CD4-positive, CD25-positive, alpha-beta regulatory T cell (primary cell): ENCODE results near the gene OTOGL. TPM values are rescaled to one million over a fixed set of nuclear protein-coding genes. Genes with fewer than 3 reads are reported as not detected.
"Not testable (repeated sequence)": the region's sequence is repeated elsewhere in the genome, so short reads cannot be mapped to it uniquely, and the experiment has no call there.

Source experiments
- ATAC-seq, 2 donors: fragments of 150-1000 bp; cut with Tn5 transposase; one replicate each; pipeline ENCODE4 v1.10.0; 2021; ENCODE audit warnings: low read depth in 2 of 2, moderate number of reproducible peaks in 2 of 2, moderate library complexity in 1 of 2
- DNase-seq, 3 donors: peaks; one replicate each; pipeline versions ENCODE4 v3.0.0 to v3.0.0-alpha.2; 2012 to 2022; ENCODE audit warnings: mixed read lengths in 1 of 3
- H3K27ac ChIP-seq: one replicate; pipeline ENCODE4 v1.7.0; 2013; ENCODE audit warnings: mild to moderate bottlenecking, low read length; ENCODE audit not compliant: insufficient read depth, poor library complexity, severe bottlenecking
- H3K27me3 ChIP-seq: one replicate; pipeline ENCODE4 v1.7.0; 2013; ENCODE audit warnings: low read length; ENCODE audit not compliant: control insufficient read depth, insufficient read depth
- H3K36me3 ChIP-seq: one replicate; pipeline ENCODE4 v1.7.0; 2013; ENCODE audit warnings: mild to moderate bottlenecking, low read length, moderate library complexity; ENCODE audit not compliant: control insufficient read depth, insufficient read depth
- H3K4me1 ChIP-seq: 2 replicates; pipeline ENCODE4 v1.7.0; 2013; ENCODE audit warnings: mild to moderate bottlenecking, low read length; ENCODE audit not compliant: insufficient read depth, control insufficient read depth, poor library complexity, severe bottlenecking
- H3K4me3 ChIP-seq: one replicate; pipeline ENCODE4 v1.7.0; 2013; ENCODE audit warnings: low read depth, mild to moderate bottlenecking, low read length, moderate library complexity
- H3K9me3 ChIP-seq, 2 experiments: 1 replicate in 1 of 2; 2 replicates in 1 of 2; pipeline ENCODE4 v1.7.0; 2013; ENCODE audit warnings: low read length in 2 of 2, mild to moderate bottlenecking in 1 of 2, moderate library complexity in 1 of 2; ENCODE audit not compliant: control insufficient read depth in 2 of 2
- H3K27ac Mint-ChIP-seq, 3 donors: one replicate each; pipeline ENCODE4 v1.8.0; 2020 to 2022; ENCODE audit warnings: mild to moderate bottlenecking in 3 of 3, mixed read lengths in 3 of 3, moderate library complexity in 2 of 3
- H3K27me3 Mint-ChIP-seq: one replicate; pipeline ENCODE4 v1.8.0; 2022; ENCODE audit warnings: mild to moderate bottlenecking, mixed read lengths
- H3K36me3 Mint-ChIP-seq: one replicate; pipeline ENCODE4 v1.8.0; 2020; ENCODE audit warnings: mixed read lengths
- H3K4me1 Mint-ChIP-seq, 4 donors: one replicate each; pipeline ENCODE4 v1.8.0; 2020 to 2022; ENCODE audit warnings: mixed read lengths in 4 of 4, mild to moderate bottlenecking in 1 of 4
- H3K4me3 Mint-ChIP-seq, 4 donors: one replicate each; pipeline ENCODE4 v1.8.0; 2020 to 2022; ENCODE audit warnings: mild to moderate bottlenecking in 4 of 4, mixed read lengths in 4 of 4, moderate library complexity in 3 of 4
- H3K9me3 Mint-ChIP-seq, 7 donors: one replicate each; pipeline ENCODE4 v1.8.0; 2020 to 2022; ENCODE audit warnings: mixed read lengths in 7 of 7, mild to moderate bottlenecking in 3 of 7, moderate library complexity in 2 of 7
- polyA plus RNA-seq, 4 donors: library from polyadenylated mRNA; unstranded; fragments of 300-500 nt; fragmentation: Illumina TruSeq; gene quantifications; one replicate each; pipeline ENCODE4 v1.2.3, GENCODE V29; 2021
- total RNA-seq: library from RNA; stranded (reverse); gene quantifications from one replicate; pipeline ENCODE4 v1.2.3, GENCODE V29; 2022

OTOGL gene
- total and polyA plus RNA-seq, 5 donors from 2014 or later, result not detected

DNA sequence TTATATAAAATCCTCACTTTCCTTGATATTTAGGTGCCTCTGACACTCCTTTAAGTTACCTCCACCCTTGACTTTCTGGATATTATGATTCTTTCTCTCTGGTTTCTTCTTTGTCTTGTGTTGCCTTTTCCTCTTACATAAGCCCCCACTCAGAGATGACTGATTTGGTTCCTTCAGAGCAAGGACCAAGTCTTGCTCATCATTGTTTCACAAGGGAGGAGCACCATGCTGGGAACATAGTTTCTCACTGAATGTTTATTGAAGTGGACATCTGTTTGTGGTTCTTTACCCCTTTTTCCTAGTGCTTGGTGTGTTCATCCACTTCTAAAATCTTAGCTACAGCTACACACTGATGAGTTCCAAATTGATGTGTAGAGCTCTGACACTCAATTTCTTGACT, 183.4 kb downstream of the OTOGL start:
- Histone ChIP-seq H3K27me3 (no peaks in the 10 kb centered on the region), H3K36me3 (no peaks in the 10 kb centered on the region), H3K27ac (no peak overlapping the region), H3K4me1 (no peaks in the 10 kb centered on the region), H3K4me3 (no peak overlapping the region), H3K9me3 (no peaks in the 10 kb centered on the region)
- Mint-ChIP-seq H3K36me3 (no peaks in the 10 kb centered on the region), H3K27me3 (no peaks in the 10 kb centered on the region), H3K27ac (no peak overlapping the region), H3K4me3 (no peak overlapping the region), H3K9me3 (peaks cover 0 to 18% (median 2%) of the 10 kb centered on the region in 7 donors), H3K4me1 (no peaks in the 10 kb centered on the region)
- DNase-seq (no peak), ATAC-seq (no peak)

- Histone ChIP-seq H3K27ac (no peak overlapping the region), H3K9me3 (no peaks in the 10 kb centered on the region), H3K27me3 (no peaks in the 10 kb centered on the region), H3K36me3 (no peaks in the 10 kb centered on the region), H3K4me1 (no peaks in the 10 kb centered on the region), H3K4me3 (no peak overlapping the region)
- ATAC-seq (no peak), DNase-seq (no peak)
- H3K27me3 Mint-ChIP-seq, result no peaks in the 10 kb centered on the region
- H3K4me3 Mint-ChIP-seq, result no peak overlapping the region
- no peak overlapping the region for H3K27ac Mint-ChIP-seq
- peaks cover 0 to 3% (median 0%) of the 10 kb centered on the region in 7 donors for H3K9me3 Mint-ChIP-seq
- no peaks in the 10 kb centered on the region for H3K36me3 Mint-ChIP-seq
- no peaks in the 10 kb centered on the region for H3K4me1 Mint-ChIP-seq
These were observed 191.9 kb downstream of the OTOGL start for GRCh38 chr12:80291108-80291754.

DNA sequence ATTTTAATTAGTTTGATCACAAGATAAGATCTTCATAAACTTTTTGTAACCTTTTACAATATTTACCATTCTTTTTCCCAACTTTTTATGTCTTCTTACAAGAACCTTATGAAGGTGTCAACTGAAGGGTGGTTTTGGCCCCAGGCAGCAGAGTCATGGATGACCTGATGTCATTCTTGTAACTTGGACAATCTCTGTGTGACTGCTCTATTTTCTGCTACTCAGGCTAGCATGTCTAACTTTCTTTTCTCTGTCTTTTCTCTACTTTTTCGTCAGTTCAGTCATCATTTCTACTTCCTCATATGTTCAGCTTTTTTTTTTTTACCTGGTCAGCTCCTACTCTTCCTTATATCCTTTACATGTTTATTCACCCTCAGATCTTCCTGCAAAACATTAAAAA, 194.0 kb downstream of the OTOGL start:
- H3K36me3 ChIP-seq, result no peaks in the 10 kb centered on the region
- DNase-seq, result no peak
- Mint-ChIP-seq H3K27ac (no peak overlapping the region), H3K36me3 (no peaks in the 10 kb centered on the region), H3K27me3 (no peaks in the 10 kb centered on the region), H3K4me3 (no peak overlapping the region), H3K4me1 (no peaks in the 10 kb centered on the region), H3K9me3 (peaks cover 0 to 1% (median 0%) of the 10 kb centered on the region in 7 donors)
- no peaks in the 10 kb centered on the region for H3K27me3 ChIP-seq
- H3K27ac ChIP-seq, result no peak overlapping the region
- H3K4me1 ChIP-seq, result no peaks in the 10 kb centered on the region
- no peak overlapping the region for H3K4me3 ChIP-seq
- no peaks in the 10 kb centered on the region for H3K9me3 ChIP-seq
- no peak for ATAC-seq

DNA sequence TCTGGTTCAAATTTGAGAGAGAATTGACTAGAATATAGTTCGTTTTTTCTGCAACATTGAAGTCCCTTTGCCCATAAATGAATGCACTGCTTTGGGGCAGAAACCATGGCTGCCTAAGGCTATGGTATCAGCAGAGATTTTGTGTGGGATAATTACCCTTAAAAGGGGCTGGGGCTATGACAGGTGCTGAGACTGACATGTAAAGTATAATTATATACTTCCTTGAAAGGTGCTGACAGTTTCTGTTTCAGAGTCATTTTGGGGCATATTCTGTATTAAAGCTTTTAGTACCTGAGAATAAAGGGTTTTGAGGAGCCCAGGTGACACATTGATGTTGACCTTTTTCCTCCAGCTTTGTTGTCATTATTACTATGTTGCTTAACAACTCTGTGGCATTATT, 194.4 kb downstream of the OTOGL start:
- Mint-ChIP-seq H3K36me3 (no peaks in the 10 kb centered on the region), H3K27me3 (no peaks in the 10 kb centered on the region), H3K4me1 (no peaks in the 10 kb centered on the region), H3K4me3 (no peak overlapping the region), H3K27ac (no peak overlapping the region), H3K9me3 (peaks cover 0 to 1% (median 0%) of the 10 kb centered on the region in 7 donors)
- no peak overlapping the region for H3K27ac ChIP-seq
- H3K27me3 ChIP-seq, result no peaks in the 10 kb centered on the region
- no peaks in the 10 kb centered on the region for H3K36me3 ChIP-seq
- ATAC-seq, result no peak
- H3K9me3 ChIP-seq, result no peaks in the 10 kb centered on the region
- H3K4me3 ChIP-seq, result no peak overlapping the region
- no peak for DNase-seq
- H3K4me1 ChIP-seq, result no peaks in the 10 kb centered on the region

- DNase-seq (no peak), ATAC-seq (no peak)
- Mint-ChIP-seq H3K9me3 (peaks cover 0 to 3% (median 0%) of the 10 kb centered on the region in 7 donors), H3K4me1 (no peaks in the 10 kb centered on the region), H3K27me3 (no peaks in the 10 kb centered on the region), H3K4me3 (no peak overlapping the region), H3K36me3 (no peaks in the 10 kb centered on the region), H3K27ac (no peak overlapping the region)
- H3K9me3 ChIP-seq, result no peaks in the 10 kb centered on the region
- H3K4me3 ChIP-seq, result no peak overlapping the region
- H3K36me3 ChIP-seq, result no peaks in the 10 kb centered on the region
- no peaks in the 10 kb centered on the region for H3K4me1 ChIP-seq
- H3K27ac ChIP-seq, result no peak overlapping the region
- H3K27me3 ChIP-seq, result no peaks in the 10 kb centered on the region
These were observed 199.9 kb downstream of the OTOGL start for GRCh38 chr12:80299219-80299618.

GRCh38 chr12:80299976-80300375, 200.6 kb downstream of the OTOGL start:
- Histone ChIP-seq H3K36me3 (no peaks in the 10 kb centered on the region), H3K9me3 (no peaks in the 10 kb centered on the region), H3K4me3 (no peak overlapping the region), H3K4me1 (no peaks in the 10 kb centered on the region), H3K27me3 (no peaks in the 10 kb centered on the region), H3K27ac (no peak overlapping the region)
- Mint-ChIP-seq H3K27me3 (no peaks in the 10 kb centered on the region), H3K4me3 (no peak overlapping the region), H3K27ac (no peak overlapping the region), H3K9me3 (peaks cover 0 to 3% (median 0%) of the 10 kb centered on the region in 7 donors), H3K36me3 (no peaks in the 10 kb centered on the region), H3K4me1 (no peaks in the 10 kb centered on the region)
- no peak for ATAC-seq
- no peak for DNase-seq

GRCh38 chr12:80307436-80307835, 208.1 kb downstream of the OTOGL start:
- H3K4me3 ChIP-seq, H3K4me1 ChIP-seq, H3K4me3 Mint-ChIP-seq, H3K27ac Mint-ChIP-seq, H3K36me3 Mint-ChIP-seq, H3K27me3 Mint-ChIP-seq, H3K36me3 ChIP-seq, DNase-seq, H3K9me3 Mint-ChIP-seq, H3K27me3 ChIP-seq, H3K4me1 Mint-ChIP-seq, H3K27ac ChIP-seq, H3K9me3 ChIP-seq, ATAC-seq: not testable (repeated sequence)

DNA sequence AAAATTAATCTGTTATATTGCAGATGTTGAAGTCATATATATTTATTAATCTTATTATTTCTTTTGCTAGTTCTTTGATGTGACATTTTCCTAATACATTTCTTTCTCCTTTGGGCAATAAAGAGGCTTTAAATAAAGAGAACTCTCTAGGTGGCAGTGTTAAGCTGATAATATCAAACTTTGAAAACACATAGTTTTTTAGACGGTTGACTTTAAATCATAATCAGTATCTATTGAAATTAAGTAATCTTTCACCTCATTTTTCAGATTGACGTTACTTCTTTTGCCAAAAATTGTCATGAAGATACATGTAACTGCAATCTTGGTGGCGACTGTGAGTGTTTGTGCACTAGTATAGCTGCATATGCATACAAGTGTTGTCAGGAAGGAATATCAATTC, 213.9 kb downstream of the OTOGL start:
- Mint-ChIP-seq H3K27ac (no peak overlapping the region), H3K27me3 (no peaks in the 10 kb centered on the region), H3K4me3 (no peak overlapping the region), H3K36me3 (no peaks in the 10 kb centered on the region), H3K4me1 (no peaks in the 10 kb centered on the region), H3K9me3 (peaks cover 0 to 4% (median 2%) of the 10 kb centered on the region in 7 donors)
- H3K4me3 ChIP-seq, result no peak overlapping the region
- no peak for DNase-seq
- no peaks in the 10 kb centered on the region for H3K36me3 ChIP-seq
- no peak for ATAC-seq
- H3K27me3 ChIP-seq, result no peaks in the 10 kb centered on the region
- no peaks in the 10 kb centered on the region for H3K9me3 ChIP-seq
- no peak overlapping the region for H3K27ac ChIP-seq
- H3K4me1 ChIP-seq, result no peaks in the 10 kb centered on the region
